Breast epithelium (tissue), 4 donors: Measurements from ENCODE around the gene TENM3. TPM values are rescaled to one million over a fixed set of nuclear protein-coding genes. Genes with fewer than 3 reads are reported as not detected.
A peak's percentile ranks its signal among the peaks of the same experiment; 100 is the strongest.

Source experiments
- DNase-seq, 2 donors: peaks; one replicate each; pipeline ENCODE4 v3.0.0-alpha.2; 2019; ENCODE audit warnings: low spot score in 2 of 2
- H3K27ac ChIP-seq, 2 donors: fragments of 200-600 bp; sonication (generic) in 1 of 2; one replicate each; pipeline ENCODE4 v1.5.1; 2016 to 2019; ENCODE audit warnings: mild to moderate bottlenecking in 1 of 2
- H3K27me3 ChIP-seq, 2 donors: fragments of 200-600 bp; sonication (generic) in 1 of 2; one replicate each; pipeline versions ENCODE4 v1.5.1 to v1.6.0; 2017 to 2019; ENCODE audit warnings: control low read depth in 1 of 2, mild to moderate bottlenecking in 1 of 2
- H3K36me3 ChIP-seq: fragments of 200-600 bp; one replicate; pipeline ENCODE4 v1.5.1; 2019
- H3K4me1 ChIP-seq, 2 donors: fragments of 200-600 bp; sonication (generic); one replicate each; pipeline ENCODE4 v1.5.1; 2016 to 2019; ENCODE audit warnings: control low read depth in 1 of 2
- H3K4me3 ChIP-seq, 3 donors: fragments of 200-600 bp; sonication (generic); 1 replicate in 2 of 3; 2 replicates in 1 of 3; pipeline ENCODE4 v1.5.1; 2016 to 2019; ENCODE audit warnings: mild to moderate bottlenecking in 3 of 3, moderate library complexity in 2 of 3
- H3K9me3 ChIP-seq, 2 donors: fragments of 200-600 bp; sonication (generic) in 1 of 2; one replicate each; pipeline ENCODE4 v1.5.1; 2016 to 2019; ENCODE audit warnings: control low read depth in 1 of 2
- CTCF ChIP-seq, 3 donors: fragments of 450-650 bp; IDR thresholded peaks; one replicate each; pipeline ENCODE4 v1.5.1; 2016 to 2017; ENCODE audit warnings: antibody characterized with exemption in 3 of 3, mild to moderate bottlenecking in 3 of 3, moderate library complexity in 3 of 3
- POLR2A ChIP-seq: fragments of 450-650 bp; IDR thresholded peaks from one replicate; pipeline ENCODE4 v1.6.1; 2016; ENCODE audit warnings: antibody characterized with exemption, mild to moderate bottlenecking, moderate library complexity
- POLR2AphosphoS5 ChIP-seq, 3 donors: sonication (generic); formaldehyde crosslinking; IDR thresholded peaks; one replicate each; pipeline ENCODE4 v1.6.1; 2017; ENCODE audit warnings: antibody characterized with exemption in 3 of 3
- intact Hi-C: fragments of 100-400 bp; cut with DNase I; formaldehyde crosslinking; loops from one replicate; pipeline ENCODE4 v1.15.1; 2023; ENCODE audit warnings: low total_unique reads
- total RNA-seq, 3 donors: library from RNA; depleted of rRNA; stranded (reverse); fragments of >200 nt; gene quantifications; one replicate each; pipeline ENCODE4 v1.1.0, GENCODE V29; 2016

TENM3 gene
- total RNA-seq, 3 donors from 2014 or later, result 4.6 to 30.6 (median 8.8) TPM

- no peak overlapping the region for H3K27ac ChIP-seq
- no peaks in the 10 kb centered on the region for H3K9me3 ChIP-seq
- H3K27me3 ChIP-seq, result no peaks in the 10 kb centered on the region
Measured at GRCh38 chr4:182519528-182519927, 276.3 kb downstream of the TENM3 start.

DNA sequence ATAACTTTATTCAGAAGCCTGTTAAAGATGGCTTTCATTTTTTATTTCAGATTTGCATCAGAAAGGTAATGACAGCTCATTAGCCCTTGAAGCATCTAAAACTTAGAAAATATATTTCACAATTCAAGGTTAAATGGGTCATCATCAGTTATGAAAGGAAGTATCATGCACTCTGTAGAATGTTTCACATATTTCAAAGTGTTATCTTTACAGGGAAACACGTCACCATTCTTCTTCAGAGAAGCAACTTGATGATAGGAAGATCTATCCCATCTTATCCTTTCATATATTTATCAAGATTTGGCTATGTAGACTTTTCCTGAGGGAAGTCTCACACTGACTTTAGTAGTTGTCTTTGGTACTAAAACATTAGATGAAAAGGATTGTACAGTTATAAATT lies 277.8 kb downstream of the TENM3 start:
- Histone ChIP-seq H3K27ac (no peak overlapping the region), H3K4me3 (no peak overlapping the region), H3K36me3 (no peaks in the 10 kb centered on the region), H3K27me3 (no peaks in the 10 kb centered on the region), H3K9me3 (no peaks in the 10 kb centered on the region), H3K4me1 (no peaks in the 10 kb centered on the region)
- no peak for DNase-seq
- no peak for TF ChIP-seq POLR2AphosphoS5 (IDR thresholded peaks at IDR 0.05)
- no peak for TF ChIP-seq POLR2A
- no peak for TF ChIP-seq CTCF (IDR thresholded peaks at IDR 0.05)
- intact Hi-C loops, result no loop called here

More at GRCh38 chr4:182519528-182519927, 276.3 kb downstream of the TENM3 start:
- Histone ChIP-seq H3K36me3 (no peaks in the 10 kb centered on the region), H3K4me1 (no peaks in the 10 kb centered on the region), H3K4me3 (no peak overlapping the region)
- DNase-seq, result no peak
- intact Hi-C loops, result no loop called here
- TF ChIP-seq POLR2A (no peak), CTCF (IDR thresholded peaks at IDR 0.05) (no peak), POLR2AphosphoS5 (IDR thresholded peaks at IDR 0.05) (no peak)

GRCh38 chr4:182528819-182529218 lies 285.6 kb downstream of the TENM3 start:
- no peak overlapping the region for H3K27ac ChIP-seq
- no peaks in the 10 kb centered on the region for H3K4me1 ChIP-seq
- DNase-seq, result no peak
- no peak for TF ChIP-seq POLR2AphosphoS5 (IDR thresholded peaks at IDR 0.05)
- no peak for TF ChIP-seq POLR2A
- TF ChIP-seq CTCF (IDR thresholded peaks at IDR 0.05), result no peak
- no peaks in the 10 kb centered on the region for H3K27me3 ChIP-seq
- H3K4me3 ChIP-seq, result no peak overlapping the region
- intact Hi-C loops, result loop anchor here (5.0 kb wide), 1 partner anchor 732 kb away; no protein-coding TSS in a partner anchor
- no peaks in the 10 kb centered on the region for H3K9me3 ChIP-seq
- no peaks in the 10 kb centered on the region for H3K36me3 ChIP-seq

- TF ChIP-seq POLR2AphosphoS5 (IDR thresholded peaks at IDR 0.05) (no peak), CTCF (IDR thresholded peaks at IDR 0.05) (no peak), POLR2A (no peak)
- no peaks in the 10 kb centered on the region for H3K27me3 ChIP-seq
- no peaks in the 10 kb centered on the region for H3K36me3 ChIP-seq
- H3K9me3 ChIP-seq, result no peaks in the 10 kb centered on the region
- no peak for DNase-seq
- H3K4me1 ChIP-seq, result no peaks in the 10 kb centered on the region
- no peak overlapping the region for H3K4me3 ChIP-seq
- H3K27ac ChIP-seq, result no peak overlapping the region
- intact Hi-C loops, result loop anchor here (2.0 kb wide), 1 partner anchor 44 kb away; no protein-coding TSS in a partner anchor
Measured at GRCh38 chr4:182530451-182530850, 287.2 kb downstream of the TENM3 start.

DNA sequence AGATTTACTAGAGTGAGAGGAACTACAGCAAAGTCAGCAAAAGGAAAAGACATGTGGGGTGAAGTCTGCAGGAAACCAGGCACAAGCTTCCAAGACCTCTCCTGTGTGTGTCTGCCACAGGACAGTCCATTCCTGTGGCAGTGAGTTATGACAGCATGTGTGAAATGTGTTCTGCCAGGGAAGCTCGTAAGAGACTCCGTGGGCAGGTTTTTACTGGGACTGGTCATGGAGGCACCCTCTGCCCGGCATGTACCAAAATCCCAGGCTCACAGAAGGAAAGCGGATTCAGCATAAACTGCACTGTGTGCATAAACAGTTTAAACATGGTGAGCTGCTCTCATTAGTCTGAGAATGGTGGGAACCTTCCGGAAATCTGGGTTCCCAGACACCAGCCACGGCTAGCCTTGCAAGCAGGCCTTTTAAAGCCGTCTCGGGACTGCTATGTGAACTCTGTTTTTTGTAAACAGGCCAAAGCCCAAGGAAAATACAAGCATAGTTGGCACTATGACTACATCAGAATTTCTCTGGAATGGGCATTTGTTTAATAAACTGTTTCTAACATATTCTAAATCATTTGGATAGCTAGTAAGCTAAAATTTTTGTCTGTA lies 288.5 kb downstream of the TENM3 start:
- intact Hi-C loops, result loop anchor here (2.0 kb wide), 1 partner anchor 43 kb away; no protein-coding TSS in a partner anchor
- no peak for DNase-seq
- no peak overlapping the region for H3K4me3 ChIP-seq
- H3K36me3 ChIP-seq, result no peaks in the 10 kb centered on the region
- TF ChIP-seq CTCF (IDR thresholded peaks at IDR 0.05) (no peak), POLR2A (no peak), POLR2AphosphoS5 (IDR thresholded peaks at IDR 0.05) (no peak)
- peak overlapping the region in 1 of 2 donors; percentile 38 for H3K27ac ChIP-seq
- no peaks in the 10 kb centered on the region for H3K4me1 ChIP-seq
- H3K9me3 ChIP-seq, result no peaks in the 10 kb centered on the region
- H3K27me3 ChIP-seq, result no peaks in the 10 kb centered on the region
